HG03432 (cell line): ENCODE results near the gene C1orf35.

ENCODE experiments used
- ATAC-seq: cut with Tn5 transposase; IDR thresholded peaks from one replicate; pipeline ENCODE4 v1.9.1; 2021; ENCODE audit warnings: mild to moderate bottlenecking, moderate library complexity; ENCODE audit not compliant: unreplicated experiment

The C1orf35 gene

GRCh38 chr1:228110556-228110955 lies 7.4 kb upstream of the C1orf35 start:
- no peak for ATAC-seq

GRCh38 chr1:228109962-228110488 lies 6.9 kb upstream of the C1orf35 start:
- no peak for ATAC-seq

DNA sequence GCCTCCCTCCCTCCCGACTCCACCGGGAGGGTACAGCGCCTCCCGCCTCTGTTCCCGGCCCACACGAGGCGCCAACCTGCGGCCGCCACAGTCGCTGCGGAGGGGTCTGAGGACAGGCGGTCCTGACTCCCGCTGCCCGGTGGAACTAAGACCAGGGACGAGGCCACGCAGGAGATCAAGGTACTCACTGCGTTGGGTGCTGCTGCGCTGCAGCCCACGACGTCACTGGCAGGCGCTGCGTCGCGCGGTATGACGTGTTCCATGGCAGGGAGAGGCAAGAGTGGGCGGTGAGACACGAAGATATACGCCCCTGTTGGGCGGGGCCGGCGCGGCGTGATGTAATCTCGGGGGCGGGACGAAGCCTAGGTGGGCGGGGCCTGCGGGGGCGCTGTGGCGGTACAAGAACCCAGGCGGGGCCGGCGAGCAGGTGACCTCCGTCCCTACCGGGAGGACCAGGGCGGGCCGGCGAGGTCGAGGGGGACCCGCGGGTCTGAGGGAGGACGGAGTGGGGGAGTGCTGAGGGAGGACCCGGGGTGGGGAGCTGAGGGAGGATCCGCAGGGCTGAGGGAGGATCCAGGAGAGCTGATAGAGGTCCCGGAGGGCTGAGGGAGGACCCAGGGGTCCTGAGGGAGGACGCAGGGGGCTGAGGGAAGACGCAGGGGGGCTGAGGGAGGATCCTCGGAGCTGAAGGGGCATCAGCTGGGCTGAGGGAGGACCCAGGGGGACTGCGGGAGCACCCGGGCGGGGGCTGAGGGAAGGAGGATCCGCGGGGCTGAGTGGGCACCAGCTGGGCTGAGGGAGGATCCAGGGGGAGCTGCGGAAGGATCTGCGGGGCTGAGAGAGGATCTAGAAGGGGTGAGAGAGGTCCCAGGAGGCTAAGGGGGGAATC lies 6.2 kb upstream of the C1orf35 start, which contains the start of gene MRPL55:
Gene MRPL55 (minus strand): TSS at position 227 of the 889 bp plus-strand sequence. CDS start 1,039 bp downstream, outside the sequence.
- ATAC-seq = peak; percentile 91

DNA sequence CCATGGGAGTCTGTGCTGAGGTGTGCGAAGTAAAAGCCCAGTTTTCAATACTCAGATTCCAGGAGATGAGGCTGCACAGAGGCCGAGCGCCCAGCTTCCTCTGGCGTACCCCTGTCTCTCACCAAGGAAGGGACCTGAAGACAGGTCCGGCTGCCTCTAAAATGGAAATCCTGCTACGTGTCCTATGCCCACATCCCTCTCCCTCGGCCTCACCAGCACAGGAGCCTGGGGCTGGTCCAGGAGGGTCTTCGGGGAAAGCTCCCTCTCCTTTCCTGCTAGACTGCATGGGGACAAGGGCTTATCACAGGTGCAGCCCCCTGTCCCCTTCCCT lies 5.6 kb upstream of the C1orf35 start:
- ATAC-seq = no peak

- no peak for ATAC-seq
Measured at GRCh38 chr1:228108055-228108690, 5.0 kb upstream of the C1orf35 start.

DNA sequence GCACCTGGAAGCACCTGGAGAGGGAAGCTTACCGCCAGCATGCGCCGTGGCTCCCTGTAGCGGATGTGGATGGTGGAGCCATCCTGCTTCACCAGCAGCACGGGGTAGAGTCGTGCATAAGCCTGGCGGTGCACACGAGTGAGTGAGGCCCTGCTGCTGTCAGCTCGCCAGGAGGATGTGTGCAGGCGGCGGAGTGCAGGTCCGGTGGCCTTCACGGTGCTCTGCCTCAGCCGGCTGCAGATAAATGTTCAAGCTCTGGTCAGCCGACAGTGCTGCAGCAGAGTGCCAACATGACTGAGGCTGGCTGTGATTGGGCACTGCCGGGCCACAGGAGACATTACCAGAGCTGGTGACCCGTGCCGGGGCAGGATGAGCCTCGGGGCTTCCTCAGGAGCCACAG lies 4.5 kb upstream of the C1orf35 start:
- no peak for ATAC-seq

GRCh38 chr1:228106800-228107054 lies 3.6 kb upstream of the C1orf35 start:
- ATAC-seq = no peak

DNA sequence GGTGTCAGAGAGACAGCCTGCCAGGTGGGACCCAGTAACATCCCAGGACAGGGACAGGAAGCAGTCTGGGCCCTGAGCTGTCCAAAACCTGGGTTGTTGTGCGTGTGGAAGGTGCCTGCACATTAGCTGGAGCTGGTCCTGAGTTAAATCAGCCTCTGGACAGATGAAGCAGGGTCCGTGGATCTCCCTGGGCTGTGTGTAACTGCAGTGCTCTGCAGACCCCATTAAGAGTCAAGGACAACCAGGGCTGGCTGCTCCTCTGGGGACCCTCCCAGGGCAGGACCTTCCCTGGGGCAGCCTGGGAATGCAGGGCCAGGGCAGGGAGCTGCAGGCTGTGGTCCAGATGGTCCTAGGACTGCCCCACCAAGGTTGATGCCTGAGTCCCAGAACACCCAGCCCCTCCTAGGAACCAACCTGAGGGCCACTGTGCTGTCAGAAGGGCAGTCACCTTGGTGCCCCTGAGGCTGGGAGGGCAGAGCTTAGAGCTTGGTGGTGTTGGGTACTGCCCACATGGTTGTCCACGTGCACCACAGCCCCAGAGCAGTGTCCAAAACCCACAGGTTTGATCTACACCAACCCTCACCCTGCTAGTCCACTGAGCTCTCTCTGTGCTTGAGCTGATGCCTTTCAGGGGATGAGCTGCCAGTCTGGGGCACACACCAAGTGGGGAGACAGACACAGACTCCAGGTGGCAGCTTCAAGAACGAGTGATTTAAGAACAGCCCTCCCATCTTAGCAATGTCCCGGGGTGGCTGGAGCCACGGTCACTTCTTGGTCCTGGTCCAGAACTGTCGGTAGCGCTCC lies 3.1 kb upstream of the C1orf35 start:
- no peak for ATAC-seq

- ATAC-seq = no peak
Measured at GRCh38 chr1:228105270-228105995, 2.3 kb upstream of the C1orf35 start.

- ATAC-seq = no peak
Measured at GRCh38 chr1:228104526-228105269, 1.6 kb upstream of the C1orf35 start.

- peak; percentile 18 for ATAC-seq
Measured at GRCh38 chr1:228101994-228102790, 933 bp downstream of the C1orf35 start.

DNA sequence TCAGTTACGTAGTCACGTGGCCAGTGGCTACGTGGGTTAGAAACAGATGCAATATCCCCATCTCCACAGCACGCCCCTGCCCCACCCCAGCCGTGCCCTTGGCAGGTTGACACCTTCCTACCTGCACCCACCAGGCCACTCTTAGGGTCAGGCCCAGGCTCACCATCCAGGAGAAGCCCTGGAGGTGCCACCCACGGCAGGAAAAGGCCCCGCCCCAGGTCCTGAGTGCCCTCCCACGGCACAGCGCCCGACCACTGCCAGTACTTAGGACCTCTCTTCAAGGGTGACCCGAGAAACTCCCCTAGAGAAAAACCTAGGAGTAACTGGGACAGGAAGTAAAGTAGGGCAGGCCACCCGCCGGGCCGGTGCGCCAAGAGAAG lies 1.5 kb downstream of the C1orf35 start:
- ATAC-seq = no peak

GRCh38 chr1:228100822-228101613 lies 2.1 kb downstream of the C1orf35 start:
- ATAC-seq = no peak

GRCh38 chr1:228099331-228099732 lies 3.8 kb downstream of the C1orf35 start:
- no peak for ATAC-seq

DNA sequence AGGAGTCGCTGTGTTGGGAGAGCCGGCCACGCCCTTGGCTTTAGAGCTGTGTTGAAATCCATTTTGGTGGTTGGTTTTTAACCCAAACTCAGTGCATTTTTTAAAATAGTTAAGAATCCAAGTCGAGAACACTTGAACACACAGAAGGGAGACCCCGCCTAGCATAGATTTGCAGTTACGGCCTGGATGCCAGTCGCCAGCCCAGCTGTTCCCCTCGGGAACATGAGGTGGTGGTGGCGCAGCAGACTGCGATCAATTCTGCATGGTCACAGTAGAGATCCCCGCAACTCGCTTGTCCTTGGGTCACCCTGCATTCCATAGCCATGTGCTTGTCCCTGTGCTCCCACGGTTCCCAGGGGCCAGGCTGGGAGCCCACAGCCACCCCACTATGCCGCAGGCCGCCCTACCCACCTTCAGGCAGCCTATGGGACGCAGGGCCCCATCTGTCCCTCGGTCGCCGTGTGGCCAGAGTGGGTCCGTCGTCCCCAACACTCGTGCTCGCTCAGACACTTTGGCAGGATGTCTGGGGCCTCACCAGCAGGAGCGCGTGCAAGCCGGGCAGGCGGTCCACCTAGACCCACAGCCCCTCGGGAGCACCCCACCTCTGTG lies 4.7 kb downstream of the C1orf35 start:
- no peak for ATAC-seq

- no peak for ATAC-seq
Measured at GRCh38 chr1:228097333-228098081, 5.6 kb downstream of the C1orf35 start.
